GM12892 (cell line): ENCODE data around the gene SFXN5.

ENCODE experiments used
- POLR2A ChIP-seq: IDR thresholded peaks from 2 replicates; pipeline ENCODE4 v1.6.1; 2011; ENCODE audit warnings: low read depth, low read length, control low read depth
- POLR2AphosphoS5 ChIP-seq: IDR thresholded peaks from 2 replicates; pipeline ENCODE4 v1.6.1; 2011; ENCODE audit warnings: low read depth, low read length, control low read depth
- TAF1 ChIP-seq: IDR thresholded peaks from 2 replicates; pipeline ENCODE4 v1.6.1; 2011; ENCODE audit warnings: low read depth, mild to moderate bottlenecking, control low read depth, low read length, borderline replicate concordance

DNA sequence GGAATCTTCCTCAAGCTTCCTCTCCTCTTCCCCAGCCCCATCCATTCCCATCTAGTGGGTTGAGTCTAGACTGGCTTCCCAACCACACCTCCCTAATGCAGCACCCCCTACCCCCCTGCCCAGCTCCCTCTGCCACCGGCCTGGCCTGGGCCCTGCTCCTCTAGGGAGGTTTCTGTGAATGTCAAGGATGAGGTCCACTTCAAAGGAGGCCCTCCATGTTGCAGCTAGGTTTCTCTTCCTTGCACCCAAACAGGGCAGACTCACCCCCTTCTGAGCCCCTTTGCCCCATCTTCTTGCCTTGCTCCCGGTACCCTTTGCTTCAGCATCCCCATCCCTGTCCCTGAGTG is 135.9 kb downstream of the SFXN5 start:
- TF ChIP-seq POLR2AphosphoS5 (no peak), POLR2A (no peak), TAF1 (no peak)
